RWPE2 (cell line): ENCODE measurements around the gene HDAC3.

Source experiments
- ATAC-seq: fragments of 200-7000 bp; cut with Tn5 transposase; 3 replicates; pipeline ENCODE4 v1.9.1; 2021; ENCODE audit warnings: low read depth
- DNase-seq: peaks from one replicate; pipeline ENCODE4 v3.0.0-alpha.2; 2020; ENCODE audit warnings: low spot score
- H3K27ac ChIP-seq: fragments of 450-650 bp; 2 replicates; pipeline ENCODE4 v1.5.1; 2017; ENCODE audit warnings: mild to moderate bottlenecking; ENCODE audit not compliant: poor library complexity, severe bottlenecking
- H3K27me3 ChIP-seq: fragments of 250-450 bp; sonication (Bioruptor Pico); 2 replicates; pipeline ENCODE4 v1.5.1; 2021; ENCODE audit warnings: mild to moderate bottlenecking, moderate library complexity; ENCODE audit not compliant: insufficient read depth, poor library complexity, severe bottlenecking
- H3K36me3 ChIP-seq: fragments of 250-450 bp; sonication (Bioruptor Pico); 2 replicates; pipeline ENCODE4 v1.5.1; 2020; ENCODE audit warnings: low read depth, mild to moderate bottlenecking, moderate library complexity
- H3K4me1 ChIP-seq: fragments of 250-450 bp; sonication (Bioruptor Pico); 2 replicates; pipeline ENCODE4 v1.5.1; 2021; ENCODE audit warnings: mild to moderate bottlenecking, moderate library complexity; ENCODE audit not compliant: insufficient read depth, poor library complexity, severe bottlenecking
- H3K4me3 ChIP-seq: fragments of 250-450 bp; sonication (Bioruptor Pico); 2 replicates; pipeline ENCODE4 v1.5.1; 2021; ENCODE audit warnings: mild to moderate bottlenecking, moderate library complexity; ENCODE audit not compliant: severe bottlenecking
- H3K9me3 ChIP-seq: fragments of 250-450 bp; sonication (Bioruptor Pico); 2 replicates; pipeline ENCODE4 v1.5.1; 2021; ENCODE audit warnings: mild to moderate bottlenecking, moderate library complexity; ENCODE audit not compliant: severe bottlenecking
- TF ChIP-seq, protein P1 (sequence below): fragments of 450-650 bp; IDR thresholded peaks from one replicate; pipeline ENCODE4 v1.5.1; 2017; ENCODE audit warnings: mild to moderate bottlenecking, moderate library complexity; ENCODE audit not compliant: poor library complexity, severe bottlenecking

Gene HDAC3

DNA sequence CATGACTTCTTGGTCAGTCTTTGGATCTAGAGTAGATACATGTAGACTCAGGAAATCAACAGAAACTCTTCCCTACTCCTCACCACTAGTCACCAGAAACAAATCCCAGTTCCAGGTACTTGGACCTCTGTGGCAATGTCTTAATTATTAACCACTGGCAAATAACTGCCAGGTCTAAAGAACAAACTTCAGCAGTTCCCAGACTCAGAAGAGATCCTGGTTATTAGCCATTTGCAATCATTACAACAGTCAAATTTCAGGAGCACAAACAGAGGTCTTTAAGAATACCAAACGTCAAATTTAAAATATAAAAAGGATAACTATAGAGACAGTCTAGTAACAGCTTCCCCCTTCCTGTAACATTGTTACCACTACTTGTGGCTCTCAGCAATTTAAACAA lies 28.1 kb downstream of the HDAC3 start:
- peaks cover 41% of the 10 kb centered on the region for H3K4me1 ChIP-seq
- peak overlapping the region; percentile 4 for H3K27ac ChIP-seq
- H3K9me3 ChIP-seq: no peaks in the 10 kb centered on the region
- TF ChIP-seq, protein P1, sequence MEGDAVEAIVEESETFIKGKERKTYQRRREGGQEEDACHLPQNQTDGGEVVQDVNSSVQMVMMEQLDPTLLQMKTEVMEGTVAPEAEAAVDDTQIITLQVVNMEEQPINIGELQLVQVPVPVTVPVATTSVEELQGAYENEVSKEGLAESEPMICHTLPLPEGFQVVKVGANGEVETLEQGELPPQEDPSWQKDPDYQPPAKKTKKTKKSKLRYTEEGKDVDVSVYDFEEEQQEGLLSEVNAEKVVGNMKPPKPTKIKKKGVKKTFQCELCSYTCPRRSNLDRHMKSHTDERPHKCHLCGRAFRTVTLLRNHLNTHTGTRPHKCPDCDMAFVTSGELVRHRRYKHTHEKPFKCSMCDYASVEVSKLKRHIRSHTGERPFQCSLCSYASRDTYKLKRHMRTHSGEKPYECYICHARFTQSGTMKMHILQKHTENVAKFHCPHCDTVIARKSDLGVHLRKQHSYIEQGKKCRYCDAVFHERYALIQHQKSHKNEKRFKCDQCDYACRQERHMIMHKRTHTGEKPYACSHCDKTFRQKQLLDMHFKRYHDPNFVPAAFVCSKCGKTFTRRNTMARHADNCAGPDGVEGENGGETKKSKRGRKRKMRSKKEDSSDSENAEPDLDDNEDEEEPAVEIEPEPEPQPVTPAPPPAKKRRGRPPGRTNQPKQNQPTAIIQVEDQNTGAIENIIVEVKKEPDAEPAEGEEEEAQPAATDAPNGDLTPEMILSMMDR: no peak
- H3K4me3 ChIP-seq: no peak overlapping the region
- peaks cover 56% of the 10 kb centered on the region for H3K36me3 ChIP-seq
- no peak for ATAC-seq
- no peaks in the 10 kb centered on the region for H3K27me3 ChIP-seq
- DNase-seq: no peak

DNA sequence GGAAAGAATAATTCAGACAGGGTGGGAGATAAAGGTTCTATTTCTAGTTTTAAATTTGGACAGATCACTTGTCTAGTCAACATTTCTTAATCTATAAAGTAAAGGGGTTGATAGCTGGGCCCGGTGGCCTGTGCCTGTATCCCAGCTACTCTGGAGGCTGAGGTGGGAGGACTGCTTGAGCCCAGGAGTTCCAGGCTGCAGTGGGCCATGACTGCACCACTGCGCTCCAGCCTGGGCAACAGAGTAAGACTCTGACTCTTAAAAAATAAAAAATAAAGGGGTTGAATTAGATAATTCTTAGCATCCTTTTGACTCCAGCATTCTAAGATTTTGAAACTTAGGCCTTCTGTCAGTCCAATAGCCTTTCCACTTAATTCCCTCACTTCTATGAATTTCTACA lies 28.6 kb downstream of the HDAC3 start:
- no peak for ATAC-seq
- H3K4me1 ChIP-seq: peaks cover 46% of the 10 kb centered on the region
- TF ChIP-seq, protein P1: no peak
- peaks cover 56% of the 10 kb centered on the region for H3K36me3 ChIP-seq
- H3K27ac ChIP-seq: no peak overlapping the region
- H3K27me3 ChIP-seq: no peaks in the 10 kb centered on the region
- no peak overlapping the region for H3K4me3 ChIP-seq
- DNase-seq: no peak
- no peaks in the 10 kb centered on the region for H3K9me3 ChIP-seq

DNA sequence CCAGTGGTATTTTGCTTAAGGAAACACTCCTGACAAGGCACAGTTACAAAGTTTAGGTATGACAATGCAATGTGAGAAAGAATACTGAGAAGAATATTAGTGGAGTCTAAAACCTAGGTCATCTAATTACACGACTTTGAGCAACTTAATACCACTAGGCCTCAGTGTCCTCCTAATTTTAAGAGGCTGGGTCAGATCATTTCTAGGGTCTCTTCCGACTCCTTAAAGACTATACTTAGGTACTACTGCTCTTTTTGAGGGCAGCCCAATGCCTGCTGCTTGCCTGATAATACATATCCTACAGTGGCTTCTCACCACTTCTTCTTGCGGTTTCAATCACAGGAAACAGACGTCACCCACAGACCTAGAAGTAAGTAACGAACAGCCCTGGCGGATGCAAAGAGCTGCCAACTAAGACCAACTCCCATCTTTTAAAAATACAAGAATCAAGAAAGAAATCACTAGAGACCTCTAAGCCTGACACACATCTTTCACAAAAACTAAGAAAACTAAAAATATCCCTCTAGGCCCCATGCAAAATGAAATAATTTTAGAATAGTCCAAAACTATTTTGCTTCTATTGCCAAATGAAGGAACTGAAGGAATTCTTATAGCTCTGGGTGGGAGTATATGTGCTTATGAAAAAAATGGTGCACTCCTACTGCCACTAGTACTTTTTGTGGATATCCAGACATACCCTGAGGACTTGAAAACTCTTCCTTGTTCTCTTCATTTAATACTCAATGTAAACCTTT lies 30.9 kb downstream of the HDAC3 start:
- Histone ChIP-seq H3K4me1 (peaks cover 51% of the 10 kb centered on the region), H3K27ac (peak overlapping the region; percentile 75)
- no peak for DNase-seq

DNA sequence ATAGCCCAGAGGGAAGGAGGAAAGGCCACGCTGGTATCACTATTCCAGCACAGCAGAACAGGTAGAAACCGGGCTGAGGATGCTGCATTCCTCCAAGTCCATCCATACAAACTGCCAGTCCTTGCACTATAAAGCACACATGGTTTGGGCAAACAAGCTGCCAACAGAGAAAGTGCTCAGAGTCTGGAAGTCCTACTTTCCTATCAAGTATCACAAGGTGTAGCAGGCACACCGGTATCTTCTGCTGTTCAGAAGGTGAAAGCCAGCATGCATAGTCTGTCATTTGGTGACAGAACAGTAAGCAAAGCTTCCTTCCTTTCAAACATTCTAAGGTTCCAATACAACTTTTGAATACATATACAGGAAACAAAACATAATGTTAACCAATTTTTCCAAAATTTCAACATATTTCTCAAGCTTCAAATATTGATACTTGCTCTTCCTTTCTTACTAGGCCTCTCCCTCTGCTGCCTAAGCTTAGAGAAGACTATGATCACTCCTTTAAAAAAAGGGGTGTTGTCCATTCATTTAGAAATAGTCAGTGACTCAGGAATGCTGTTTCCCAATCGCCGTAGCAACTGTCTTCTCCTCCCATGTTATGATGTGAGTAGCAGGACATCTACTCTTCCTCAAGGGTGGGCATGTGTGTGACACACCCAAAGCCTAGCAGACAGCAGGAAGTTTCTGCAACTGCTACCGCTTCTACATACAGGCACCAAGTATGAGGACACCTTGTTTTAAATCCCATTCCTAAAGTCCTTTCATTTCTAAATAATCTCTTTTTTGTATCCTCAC lies 32.5 kb downstream of the HDAC3 start:
- no peak overlapping the region for H3K4me3 ChIP-seq
- no peaks in the 10 kb centered on the region for H3K9me3 ChIP-seq
- ATAC-seq: peak; percentile 98
- peaks cover 51% of the 10 kb centered on the region for H3K4me1 ChIP-seq
- TF ChIP-seq, protein P1: no peak
- DNase-seq: peak; percentile 83
- peaks cover 33% of the 10 kb centered on the region for H3K36me3 ChIP-seq
- peak overlapping the region; percentile 75 for H3K27ac ChIP-seq
- no peaks in the 10 kb centered on the region for H3K27me3 ChIP-seq

More for the DNA sequence above, 30.9 kb downstream of the HDAC3 start:
- Histone ChIP-seq H3K4me3 (no peak overlapping the region), H3K27me3 (no peaks in the 10 kb centered on the region), H3K36me3 (peaks cover 44% of the 10 kb centered on the region), H3K9me3 (no peaks in the 10 kb centered on the region)
- no peak for ATAC-seq
- TF ChIP-seq, protein P1: no peak
